Measurements from ENCODE around the gene HIVEP2.

GRCh38 chr6:142819603-142820337, 125.2 kb downstream of the HIVEP2 start:
- TF ChIP-seq CTCF (IDR thresholded peaks at IDR 0.05) (no peak), POLR2A (IDR thresholded peaks at IDR 0.05) (no peak), EP300 (IDR thresholded peaks at IDR 0.05) (no peak)

Measured in stomach (tissue), 4 donors.